Panc1 (cell line): Measurements from ENCODE around the gene ILK. TPM values are rescaled to one million over a fixed set of nuclear protein-coding genes. Genes with fewer than 3 reads are reported as not detected.

Source experiments
- ATAC-seq: fragments of 200-7000 bp; cut with Tn5 transposase; 2 replicates; pipeline ENCODE4 v1.9.1; 2020; ENCODE audit warnings: mild to moderate bottlenecking, moderate library complexity
- BruUV-seq: library from RNA; stranded (reverse); fragments of 400-500 nt; replicated peaks from 2 replicates; lab custom pipeline; 2021; lab: Mats Ljungman, UMichigan
- CTCF ChIA-PET: fragments of 300-600 bp; sonication (Branson Sonifier 250); formaldehyde crosslinking; loops from one replicate; lab custom pipeline; 2022; ENCODE audit warnings: antibody characterized with exemption; lab: Charles Lee
- POLR2A ChIA-PET: fragments of 300-600 bp; sonication (Branson Sonifier 250); formaldehyde crosslinking; loops from one replicate; lab custom pipeline; 2022; ENCODE audit warnings: antibody characterized with exemption; lab: Charles Lee
- DNase-seq: peaks from one replicate; pipeline ENCODE4 v3.0.0-alpha.2; 2010; ENCODE audit warnings: low read depth, low spot score
- H3K27ac ChIP-seq: 2 replicates; pipeline ENCODE4 v1.5.1; 2011; ENCODE audit warnings: mild to moderate bottlenecking, low read length, inconsistent platforms
- H3K27me3 ChIP-seq: fragments of 200-500 bp; sonication (Bioruptor generic); 2 replicates; pipeline ENCODE4 v1.6.0; 2014; ENCODE audit warnings: low read length, inconsistent platforms; ENCODE audit not compliant: control insufficient read depth, insufficient read depth
- H3K36me3 ChIP-seq: fragments of 200-500 bp; sonication (Bioruptor generic); 2 replicates; pipeline ENCODE4 v1.5.1; 2014; ENCODE audit warnings: inconsistent platforms, mild to moderate bottlenecking, low read length, moderate library complexity; ENCODE audit not compliant: control insufficient read depth, insufficient read depth
- H3K4me1 ChIP-seq: 2 replicates; pipeline ENCODE4 v1.5.1; 2011; ENCODE audit warnings: inconsistent platforms, mild to moderate bottlenecking, low read length, moderate library complexity; ENCODE audit not compliant: control insufficient read depth, insufficient read depth
- H3K4me3 ChIP-seq, 2 experiments: 2 replicates each; pipeline ENCODE4 v1.5.1; 2011 to 2012; ENCODE audit warnings: low read depth in 2 of 2, low read length in 2 of 2, mild to moderate bottlenecking in 2 of 2, inconsistent platforms in 1 of 2, moderate library complexity in 1 of 2
- H3K9me3 ChIP-seq: fragments of 200-500 bp; sonication (Bioruptor generic); 2 replicates; pipeline ENCODE4 v1.5.1; 2014; ENCODE audit warnings: low read depth, mild to moderate bottlenecking, inconsistent platforms, low read length, moderate library complexity; ENCODE audit not compliant: control insufficient read depth, insufficient read depth
- CTCF ChIP-seq: fragments of 450-650 bp; IDR thresholded peaks from 2 replicates; pipeline ENCODE4 v1.5.1; 2017; ENCODE audit warnings: mild to moderate bottlenecking
- POLR2AphosphoS5 ChIP-seq: IDR thresholded peaks from 2 replicates; pipeline ENCODE4 v1.6.1; 2012; ENCODE audit warnings: mild to moderate bottlenecking, low read depth, low read length, moderate library complexity
- SIN3A ChIP-seq: IDR thresholded peaks from 2 replicates; pipeline ENCODE4 v1.6.1; 2012; ENCODE audit warnings: low read depth, mild to moderate bottlenecking, low read length, moderate library complexity, borderline replicate concordance; ENCODE audit not compliant: insufficient read depth
- TCF7L2 ChIP-seq: IDR thresholded peaks from 2 replicates; pipeline ENCODE4 v1.6.1; 2011; ENCODE audit warnings: mild to moderate bottlenecking, low read depth, low read length, inconsistent platforms
- in situ Hi-C: cut with HindIII; loops from 2 replicates; pipeline ENCODE4 v1.10.0; 2016; ENCODE audit warnings: low sequenced_read_pairs, low pct_unique_long_range_greater_than_20kb
- intact Hi-C: fragments of 100-400 bp; cut with micrococcal nuclease; formaldehyde crosslinking; loops from one replicate; pipeline ENCODE4 v1.10.0; 2022; ENCODE audit not compliant: unreplicated experiment
- total RNA-seq: library from RNA; stranded (reverse); gene quantifications from one replicate; pipeline ENCODE4 v1.2.1, GENCODE V29; 2021; ENCODE audit not compliant: unreplicated experiment
- TF ChIP-seq, protein P1 (sequence below), 2 experiments: IDR thresholded peaks; 2 replicates each; pipeline ENCODE4 v1.6.1; 2011 to 2012; ENCODE audit warnings: low read depth in 2 of 2, control low read depth in 1 of 2, low read length in 1 of 2, mild to moderate bottlenecking in 1 of 2, moderate library complexity in 1 of 2; ENCODE audit not compliant: insufficient read depth in 1 of 2

ILK gene
- total RNA-seq, 1 experiment from 2014 or later: 204 TPM

GRCh38 chr11:6627762-6628241 lies 24.2 kb downstream of the ILK start:
- in situ Hi-C loops (no loop called here), intact Hi-C loops (no loop called here)
- H3K36me3 ChIP-seq: no peaks in the 10 kb centered on the region
- no peak for TF ChIP-seq POLR2AphosphoS5
- no peak for TF ChIP-seq CTCF
- TF ChIP-seq SIN3A: no peak
- TF ChIP-seq, protein P1, sequence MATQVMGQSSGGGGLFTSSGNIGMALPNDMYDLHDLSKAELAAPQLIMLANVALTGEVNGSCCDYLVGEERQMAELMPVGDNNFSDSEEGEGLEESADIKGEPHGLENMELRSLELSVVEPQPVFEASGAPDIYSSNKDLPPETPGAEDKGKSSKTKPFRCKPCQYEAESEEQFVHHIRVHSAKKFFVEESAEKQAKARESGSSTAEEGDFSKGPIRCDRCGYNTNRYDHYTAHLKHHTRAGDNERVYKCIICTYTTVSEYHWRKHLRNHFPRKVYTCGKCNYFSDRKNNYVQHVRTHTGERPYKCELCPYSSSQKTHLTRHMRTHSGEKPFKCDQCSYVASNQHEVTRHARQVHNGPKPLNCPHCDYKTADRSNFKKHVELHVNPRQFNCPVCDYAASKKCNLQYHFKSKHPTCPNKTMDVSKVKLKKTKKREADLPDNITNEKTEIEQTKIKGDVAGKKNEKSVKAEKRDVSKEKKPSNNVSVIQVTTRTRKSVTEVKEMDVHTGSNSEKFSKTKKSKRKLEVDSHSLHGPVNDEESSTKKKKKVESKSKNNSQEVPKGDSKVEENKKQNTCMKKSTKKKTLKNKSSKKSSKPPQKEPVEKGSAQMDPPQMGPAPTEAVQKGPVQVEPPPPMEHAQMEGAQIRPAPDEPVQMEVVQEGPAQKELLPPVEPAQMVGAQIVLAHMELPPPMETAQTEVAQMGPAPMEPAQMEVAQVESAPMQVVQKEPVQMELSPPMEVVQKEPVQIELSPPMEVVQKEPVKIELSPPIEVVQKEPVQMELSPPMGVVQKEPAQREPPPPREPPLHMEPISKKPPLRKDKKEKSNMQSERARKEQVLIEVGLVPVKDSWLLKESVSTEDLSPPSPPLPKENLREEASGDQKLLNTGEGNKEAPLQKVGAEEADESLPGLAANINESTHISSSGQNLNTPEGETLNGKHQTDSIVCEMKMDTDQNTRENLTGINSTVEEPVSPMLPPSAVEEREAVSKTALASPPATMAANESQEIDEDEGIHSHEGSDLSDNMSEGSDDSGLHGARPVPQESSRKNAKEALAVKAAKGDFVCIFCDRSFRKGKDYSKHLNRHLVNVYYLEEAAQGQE (IDR thresholded peaks at IDR 0.05; ENCODE audit: insufficient read depth in 1 of 2, low read depth in 2 of 2, low read length in 1 of 2): no peak
- no peak for TF ChIP-seq TCF7L2
- DNase-seq (no peak), ATAC-seq (no peak)
- no TSS peak for BruUV-seq
- no peaks in the 10 kb centered on the region for H3K4me1 ChIP-seq
- H3K27me3 ChIP-seq: peaks cover 7% of the 10 kb centered on the region
- H3K9me3 ChIP-seq: no peaks in the 10 kb centered on the region
- POLR2A ChIA-PET: no interaction called here
- no peak overlapping the region for H3K4me3 ChIP-seq
- no peak overlapping the region for H3K27ac ChIP-seq
- CTCF ChIA-PET: no interaction called here

DNA sequence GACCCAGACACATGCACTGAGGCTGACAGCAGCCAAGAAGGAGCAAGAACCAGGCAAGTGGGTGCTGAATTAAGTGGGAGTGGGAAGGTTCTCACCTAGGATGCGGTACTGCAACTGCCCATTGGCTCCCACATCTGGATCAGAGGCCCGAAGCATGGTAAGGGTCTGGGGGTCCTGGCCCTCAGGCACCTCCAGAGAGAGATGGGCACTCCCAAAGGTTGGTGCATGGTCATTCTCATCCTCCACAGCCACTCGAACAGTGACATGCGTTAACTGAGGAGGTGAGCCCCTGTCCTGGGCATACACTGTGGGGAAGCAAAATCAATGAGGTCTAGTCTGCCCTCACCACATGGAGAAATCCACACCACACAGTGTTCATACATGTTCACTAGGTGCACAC lies 25.0 kb downstream of the ILK start:
- no peak overlapping the region for H3K27ac ChIP-seq
- CTCF ChIA-PET: no interaction called here
- H3K36me3 ChIP-seq: no peaks in the 10 kb centered on the region
- in situ Hi-C loops (no loop called here), intact Hi-C loops (no loop called here)
- peaks cover 7% of the 10 kb centered on the region for H3K27me3 ChIP-seq
- no peaks in the 10 kb centered on the region for H3K9me3 ChIP-seq
- ATAC-seq (no peak), DNase-seq (no peak)
- no TSS peak for BruUV-seq
- TF ChIP-seq POLR2AphosphoS5 (no peak), CTCF (no peak), SIN3A (no peak), TCF7L2 (no peak)
- TF ChIP-seq, protein P1 (IDR thresholded peaks at IDR 0.05; ENCODE audit: insufficient read depth in 1 of 2, low read depth in 2 of 2, low read length in 1 of 2): no peak
- H3K4me1 ChIP-seq: no peaks in the 10 kb centered on the region
- no peak overlapping the region for H3K4me3 ChIP-seq
- POLR2A ChIA-PET: interaction anchor here (0.7 kb wide), 1 partner anchor 247 kb away, joined by 3 read pairs; no protein-coding TSS in a partner anchor
